HG03520 (cell line): Measurements from ENCODE around the gene MCF2.
"Not testable (repeated sequence)": the region's sequence is repeated elsewhere in the genome, so short reads cannot be mapped to it uniquely, and the experiment has no call there.

Experiments used
- ATAC-seq: cut with Tn5 transposase; IDR thresholded peaks from one replicate; pipeline ENCODE4 v1.9.1; 2021; ENCODE audit warnings: mild to moderate bottlenecking, moderate library complexity; ENCODE audit not compliant: unreplicated experiment

Gene MCF2

GRCh38 chrX:139708067-139708466 is at the start of gene MCF2:
Gene MCF2, minus strand, starts transcription at chrX:139708167. Its CDS starts 56,423 bp downstream, at chrX:139651744.
- ATAC-seq, result no peak

GRCh38 chrX:139751053-139751452 is 43.1 kb upstream of the MCF2 start:
- no peak for ATAC-seq

GRCh38 chrX:139750390-139750789 is 42.4 kb upstream of the MCF2 start:
- no peak for ATAC-seq

DNA sequence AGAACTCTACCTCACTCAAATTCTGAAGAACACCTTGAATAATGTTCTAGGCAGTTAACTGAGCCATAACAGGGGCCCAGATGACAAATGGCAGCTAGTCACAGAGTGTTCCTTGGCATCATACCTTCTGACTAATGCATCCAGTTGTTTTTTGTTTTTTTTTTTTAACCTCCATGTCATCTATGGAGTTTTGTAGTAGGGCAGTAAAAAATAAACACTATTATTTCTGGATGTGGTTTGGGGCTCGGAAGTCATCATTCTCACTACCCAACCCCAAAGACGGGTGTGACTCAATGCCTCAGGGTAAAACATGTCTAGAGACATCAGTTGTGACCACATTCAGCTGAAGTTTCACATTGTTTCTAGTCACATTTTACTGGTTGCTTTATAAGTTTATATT is 31.2 kb upstream of the MCF2 start:
- ATAC-seq, result peak; percentile 96

DNA sequence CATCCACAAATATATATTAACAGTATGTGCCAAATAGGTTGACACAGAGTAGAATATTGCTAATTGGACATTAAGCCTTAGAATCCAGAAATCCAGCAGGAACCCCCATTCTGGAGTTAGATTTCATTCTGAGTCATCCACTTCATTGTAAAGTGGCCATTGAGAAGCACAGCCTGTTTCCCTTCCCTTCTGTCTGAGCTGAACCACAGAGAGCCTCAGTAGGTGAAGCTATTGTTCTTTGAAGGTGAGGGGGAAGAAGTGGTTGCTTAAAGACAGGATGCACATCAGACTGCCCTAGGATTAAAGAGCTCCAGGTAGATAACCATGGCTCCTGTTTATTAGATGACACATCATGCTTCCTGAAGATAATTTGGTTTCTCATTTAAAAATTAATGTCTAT is 30.6 kb upstream of the MCF2 start:
- no peak for ATAC-seq

GRCh38 chrX:139736151-139736550 is 28.2 kb upstream of the MCF2 start:
- ATAC-seq, result no peak

GRCh38 chrX:139734996-139735395 is 27.0 kb upstream of the MCF2 start:
- no peak for ATAC-seq

- peak; percentile 75 for ATAC-seq
Measured at GRCh38 chrX:139725720-139726119, 17.8 kb upstream of the MCF2 start.

DNA sequence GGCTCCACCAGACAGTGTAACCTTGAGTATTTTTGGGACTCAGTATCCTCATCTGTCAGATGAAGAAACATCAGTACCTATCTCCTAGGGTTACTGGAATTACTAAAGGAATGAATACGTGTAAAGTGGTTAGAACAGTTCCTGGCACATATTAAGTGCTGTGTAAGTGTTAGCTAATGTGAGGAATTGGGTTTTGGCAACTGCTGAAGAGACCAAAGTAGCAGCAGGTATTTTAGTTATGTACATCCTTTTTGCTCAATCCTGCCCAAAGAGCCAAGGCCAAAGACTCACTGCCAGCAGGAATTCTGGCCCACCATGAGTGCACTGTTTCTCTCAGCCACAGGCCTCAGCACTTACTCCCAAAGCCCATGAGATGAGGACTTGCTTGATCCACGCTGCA is 16.7 kb upstream of the MCF2 start:
- ATAC-seq, result no peak

DNA sequence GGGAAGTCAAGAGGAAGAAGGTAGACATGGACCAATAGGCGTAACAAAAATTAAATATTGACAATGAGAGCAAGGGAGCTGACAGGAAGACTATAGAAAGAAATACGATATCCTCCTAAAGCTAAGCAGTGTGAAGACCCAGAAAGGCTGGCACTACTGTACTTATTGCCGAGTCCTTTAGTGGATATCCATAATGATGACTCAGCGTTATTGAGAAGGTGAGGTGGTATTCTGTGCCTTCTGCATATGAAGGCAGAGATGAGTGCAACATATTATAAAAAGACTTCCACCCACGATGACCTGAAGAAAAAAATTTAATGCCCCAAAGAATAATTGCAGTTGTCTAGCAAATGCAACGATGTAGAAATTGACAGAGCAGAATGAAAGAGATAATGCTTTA is 13.0 kb upstream of the MCF2 start:
- no peak for ATAC-seq

DNA sequence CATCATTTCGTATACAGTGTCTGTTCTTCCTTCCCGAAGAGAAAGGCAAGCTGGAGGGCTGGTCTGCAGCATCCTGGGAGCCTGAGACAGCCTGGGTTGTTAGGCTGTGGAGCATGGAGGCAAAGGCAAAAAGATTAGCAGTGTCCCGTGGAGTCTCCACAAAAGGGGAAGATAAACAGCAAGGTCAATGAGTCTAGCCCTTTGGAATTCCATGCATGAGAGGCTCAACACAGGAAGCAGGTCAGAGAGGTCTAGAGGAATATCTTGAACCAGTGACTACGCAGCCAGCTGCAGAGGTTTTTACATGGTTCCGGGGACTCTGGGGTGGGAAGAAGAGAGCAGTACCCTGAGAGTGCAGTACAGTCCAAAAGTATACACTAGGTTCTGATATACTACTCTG is 12.2 kb upstream of the MCF2 start:
- ATAC-seq, result no peak

DNA sequence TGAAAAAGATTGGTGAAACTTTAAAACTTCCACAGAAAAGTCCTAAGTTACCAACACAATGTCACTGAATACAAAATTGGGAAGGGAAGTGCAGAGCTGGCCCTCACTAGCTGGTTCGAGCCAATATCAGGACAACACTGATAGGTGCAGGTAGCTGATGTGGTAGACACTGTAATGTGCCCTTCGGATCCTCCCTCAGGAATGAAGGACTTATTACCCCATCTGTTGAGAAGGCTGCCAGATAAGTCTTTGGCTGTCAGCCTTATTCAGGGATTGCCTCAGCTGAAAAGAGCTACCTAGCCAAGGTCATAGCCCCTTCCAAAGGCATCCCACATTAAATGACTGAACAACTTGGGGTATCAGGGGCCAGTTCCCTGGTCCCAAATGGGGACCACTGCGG is 5.3 kb downstream of the MCF2 start:
- no peak for ATAC-seq

- ATAC-seq, result no peak
Measured at GRCh38 chrX:139692908-139693307, 15.1 kb downstream of the MCF2 start.

DNA sequence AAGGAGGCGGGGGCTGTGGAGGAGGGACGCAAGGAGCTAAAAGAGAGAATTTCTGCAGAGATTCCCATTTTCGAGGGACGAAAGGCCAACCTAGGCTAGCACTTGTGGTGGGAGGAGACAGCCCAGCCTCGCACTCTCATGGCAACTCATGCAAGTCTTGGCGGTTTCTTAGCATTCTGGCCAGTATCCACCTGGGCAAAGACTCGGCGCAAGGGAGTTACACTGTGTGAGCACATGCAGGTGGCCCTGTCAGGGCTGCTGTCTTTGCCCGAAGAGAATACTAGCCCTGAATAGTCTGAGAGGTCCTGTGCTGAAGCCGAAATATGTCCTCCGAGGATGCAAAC is 15.5 kb downstream of the MCF2 start:
- ATAC-seq, result no peak

GRCh38 chrX:139691843-139692505 is 16.0 kb downstream of the MCF2 start:
- no peak for ATAC-seq

- no peak for ATAC-seq
Measured at GRCh38 chrX:139691493-139691842, 16.5 kb downstream of the MCF2 start.

GRCh38 chrX:139685175-139685574 is 22.8 kb downstream of the MCF2 start:
- ATAC-seq, result not testable (repeated sequence)

- no peak for ATAC-seq
Measured at GRCh38 chrX:139680356-139680755, 27.6 kb downstream of the MCF2 start.

GRCh38 chrX:139647597-139647996 is 60.4 kb downstream of the MCF2 start:
- ATAC-seq, result no peak

- no peak for ATAC-seq
Measured at GRCh38 chrX:139642241-139642927, 65.6 kb downstream of the MCF2 start.

DNA sequence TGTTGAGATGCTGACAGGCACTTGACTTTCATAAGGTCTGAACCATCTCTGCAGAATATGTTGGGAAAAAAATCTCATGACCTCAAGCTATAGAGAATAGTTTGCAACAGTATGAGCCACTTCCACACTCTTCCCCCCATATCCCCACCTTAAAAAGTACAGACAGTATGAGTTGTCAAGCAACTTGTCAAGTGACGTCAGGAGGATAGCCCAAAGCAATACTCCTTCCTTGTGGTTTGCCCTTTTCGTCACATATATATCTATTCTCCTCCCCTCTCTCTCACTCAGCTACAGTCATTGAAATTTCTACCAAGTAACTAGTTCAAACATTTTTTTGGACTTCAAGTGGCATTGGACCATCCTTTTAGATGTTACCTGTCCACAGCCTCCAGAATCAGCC is 67.7 kb downstream of the MCF2 start:
- ATAC-seq, result no peak

- ATAC-seq, result no peak
Measured at GRCh38 chrX:139639253-139639652, 68.7 kb downstream of the MCF2 start.

DNA sequence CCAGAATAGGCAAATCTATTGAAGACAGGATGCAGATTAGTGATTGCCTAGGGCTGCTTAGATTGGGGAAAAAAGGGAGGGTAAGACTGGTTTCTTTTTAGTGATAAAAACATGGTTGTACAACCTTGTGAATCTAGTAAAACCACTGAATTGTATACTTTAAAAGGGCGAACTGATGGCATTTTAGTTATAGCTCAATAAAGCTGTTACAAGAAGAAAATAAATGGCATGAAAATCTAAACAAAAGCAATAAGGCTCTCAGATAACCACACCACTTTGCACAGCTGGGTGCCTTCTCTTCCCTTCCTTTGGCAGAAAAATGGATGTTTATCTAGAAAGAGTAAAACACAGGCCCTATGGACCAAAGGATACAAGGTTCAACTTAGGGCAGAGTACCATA is 107.9 kb downstream of the MCF2 start:
- no peak for ATAC-seq
